HG03571 (cell line): ENCODE measurements around the gene ST6GAL1.

Source experiments
- ATAC-seq: cut with Tn5 transposase; IDR thresholded peaks from one replicate; pipeline ENCODE4 v1.9.1; 2021; ENCODE audit not compliant: unreplicated experiment

ST6GAL1 gene

GRCh38 chr3:187102073-187102634, 171.8 kb downstream of the ST6GAL1 start:
- no peak for ATAC-seq

GRCh38 chr3:187103251-187103650, 172.9 kb downstream of the ST6GAL1 start:
- ATAC-seq = no peak

- no peak for ATAC-seq
These were observed 174.0 kb downstream of the ST6GAL1 start for GRCh38 chr3:187104342-187104741.

GRCh38 chr3:187104933-187105332, 174.6 kb downstream of the ST6GAL1 start:
- ATAC-seq = no peak

- ATAC-seq = no peak
These were observed 175.4 kb downstream of the ST6GAL1 start for GRCh38 chr3:187105700-187106099.

GRCh38 chr3:187107989-187108388, 177.7 kb downstream of the ST6GAL1 start:
- ATAC-seq = no peak

GRCh38 chr3:187110156-187110555, 179.8 kb downstream of the ST6GAL1 start:
- no peak for ATAC-seq

- peak; percentile 49 for ATAC-seq
These were observed 182.8 kb downstream of the ST6GAL1 start for GRCh38 chr3:187112934-187113793.

- ATAC-seq = no peak
These were observed 184.2 kb downstream of the ST6GAL1 start for GRCh38 chr3:187114511-187114910.

GRCh38 chr3:187120326-187120725, 190.0 kb downstream of the ST6GAL1 start:
- no peak for ATAC-seq

GRCh38 chr3:187122261-187122660, 191.9 kb downstream of the ST6GAL1 start:
- ATAC-seq = no peak

- peak; percentile 82 for ATAC-seq
These were observed 195.1 kb downstream of the ST6GAL1 start for GRCh38 chr3:187125319-187126031.
